ENCODE data around the gene GNG7. TPM values are rescaled to one million over a fixed set of nuclear protein-coding genes. Genes with fewer than 3 reads are reported as not detected.
A peak's percentile ranks its signal among the peaks of the same experiment; 100 is the strongest.

GNG7 gene
- total RNA-seq, 4 donors from 2014 or later: 1.3 to 3.9 (median 1.8) TPM

- TF ChIP-seq CTCF (IDR thresholded peaks at IDR 0.05): no peak
- DNase-seq (ENCODE audit: low spot score) (peak; percentile 54), ATAC-seq (ENCODE audit: low FRiP score) (peak; percentile 86)
These were observed 239.7 kb downstream of the GNG7 start for GRCh38 chr19:2462635-2463421.

DNA sequence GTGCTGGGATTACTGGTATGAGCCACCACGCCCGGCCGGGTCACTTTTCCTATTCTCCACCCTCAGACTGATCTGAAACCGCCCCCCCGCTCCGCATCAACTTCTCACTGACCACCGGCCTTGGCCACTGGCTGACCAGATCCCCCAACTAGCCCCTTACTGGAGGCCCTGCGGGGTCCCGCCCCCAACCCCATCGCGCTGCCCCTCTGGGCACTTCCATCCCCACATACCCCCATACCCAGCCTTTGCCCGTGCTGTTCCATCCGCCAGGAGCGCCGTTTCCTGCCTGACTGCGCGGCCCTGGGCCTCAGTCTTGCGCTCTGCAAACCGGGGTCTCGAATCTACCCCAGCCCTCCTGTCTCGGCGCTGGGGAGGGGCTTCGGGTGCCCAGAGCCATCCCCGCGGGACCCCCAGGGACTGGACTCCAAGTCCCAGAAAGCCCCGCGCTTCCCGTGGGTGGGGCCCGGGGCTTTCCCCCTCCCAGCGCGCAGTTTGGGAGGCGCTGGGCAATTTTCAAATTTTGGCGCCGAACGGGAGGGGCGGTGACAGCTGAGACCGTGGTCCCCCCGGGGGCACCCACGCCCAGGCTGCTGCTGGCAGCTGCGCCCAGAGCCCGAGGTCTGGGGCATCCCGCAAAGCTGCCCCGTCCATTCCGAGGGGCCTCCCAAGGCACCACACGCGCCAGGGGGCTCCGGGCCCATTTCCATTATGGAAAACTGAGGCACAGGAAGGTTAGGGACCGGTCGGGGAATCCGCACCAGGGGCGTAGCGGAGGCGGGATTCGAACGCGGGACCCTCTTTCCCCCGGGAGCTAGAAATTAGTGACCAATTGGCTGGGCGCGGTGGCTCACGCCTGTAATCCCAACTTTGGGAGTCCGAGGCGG is 240.5 kb downstream of the GNG7 start:
- ATAC-seq (ENCODE audit: low FRiP score) (peak; percentile 22), DNase-seq (ENCODE audit: low spot score) (no peak)
- TF ChIP-seq CTCF (IDR thresholded peaks at IDR 0.05): no peak

Small RNAs within 50 kb of the gene (small RNA-seq; reads per million reads assigned to genes)
- not detected for gene MIR7850
- gene RN7SL121P: not detected
- not detected for gene RNU6-993P

Other genes starting within 250 kb of the GNG7 start
- 10 to 100 TPM; 14.1 to 37.5 (median 23.0) TPM for gene LMNB2, start 245.7 kb downstream of the GNG7 start, total RNA-seq
- 100 to 1,000 TPM; 120 to 726 (median 425) TPM for gene GADD45B, start 226.6 kb downstream of the GNG7 start, total RNA-seq
- gene DIRAS1, start 18.7 kb upstream of the GNG7 start, total RNA-seq: 1 to 10 TPM in 3 of 4 donors, under 1 TPM in 1; 0.32 to 4.8 (median 2.8) TPM
- 10 to 100 TPM; 26.0 to 38.0 (median 28.6) TPM for gene SLC39A3, start 37.3 kb upstream of the GNG7 start, total RNA-seq
- 10 to 100 TPM; 32.7 to 50.4 (median 36.7) TPM for gene SGTA, start 80.6 kb upstream of the GNG7 start, total RNA-seq
- 10 to 100 TPM; 27.4 to 50.2 (median 31.9) TPM for gene THOP1, start 82.8 kb upstream of the GNG7 start, total RNA-seq
- gene ZNF554, start 117.2 kb upstream of the GNG7 start, total RNA-seq: 1 to 10 TPM in 3 of 4 donors, under 1 TPM in 1; 0.84 to 4.0 (median 3.1) TPM
- gene ZNF555, start 138.8 kb upstream of the GNG7 start, total RNA-seq: 1 to 10 TPM; 3.9 to 7.3 (median 4.8) TPM
- 1 to 10 TPM in 1 of 4 donors, under 1 TPM in 2, not detected in 1; 0.09 to 1.1 (median 0.31) TPM for gene ZNF556, start 164.6 kb upstream of the GNG7 start, total RNA-seq
- 1 to 10 TPM; 2.0 to 6.3 (median 4.7) TPM for gene ZNF57, start 198.2 kb upstream of the GNG7 start, total RNA-seq
- gene ZNF77, start 242.3 kb upstream of the GNG7 start, total RNA-seq: 1 to 10 TPM; 3.2 to 8.7 (median 3.8) TPM